GM18520 (cell line): Measurements from ENCODE around the gene CHCHD5.
"Not testable (repeated sequence)": the region's sequence is repeated elsewhere in the genome, so short reads cannot be mapped to it uniquely, and the experiment has no call there.

Source experiments
- ATAC-seq: cut with Tn5 transposase; IDR thresholded peaks from one replicate; pipeline ENCODE4 v1.9.1; 2021; ENCODE audit not compliant: unreplicated experiment

CHCHD5 gene

GRCh38 chr2:112585873-112586464 is 1.6 kb downstream of the CHCHD5 start:
- no peak for ATAC-seq

GRCh38 chr2:112588611-112589045 is 4.2 kb downstream of the CHCHD5 start:
- ATAC-seq = no peak

- ATAC-seq = no peak
Measured at GRCh38 chr2:112591413-112591812, 7.0 kb downstream of the CHCHD5 start.

GRCh38 chr2:112593736-112594135 is 9.3 kb downstream of the CHCHD5 start:
- no peak for ATAC-seq

GRCh38 chr2:112597537-112598322 is 13.3 kb downstream of the CHCHD5 start:
- no peak for ATAC-seq

- no peak for ATAC-seq
Measured at GRCh38 chr2:112600634-112601033, 16.2 kb downstream of the CHCHD5 start.

- no peak for ATAC-seq
Measured at GRCh38 chr2:112601754-112602153, 17.3 kb downstream of the CHCHD5 start.

GRCh38 chr2:112602917-112603316 is 18.5 kb downstream of the CHCHD5 start:
- no peak for ATAC-seq

GRCh38 chr2:112603731-112604130 is 19.3 kb downstream of the CHCHD5 start:
- ATAC-seq = no peak

- ATAC-seq = no peak
Measured at GRCh38 chr2:112604952-112605351, 20.5 kb downstream of the CHCHD5 start.

- ATAC-seq = no peak
Measured at GRCh38 chr2:112605926-112606325, 21.5 kb downstream of the CHCHD5 start.

GRCh38 chr2:112606547-112606946 is 22.1 kb downstream of the CHCHD5 start:
- ATAC-seq = no peak

GRCh38 chr2:112607680-112608438 is 23.4 kb downstream of the CHCHD5 start:
- no peak for ATAC-seq

- ATAC-seq = not testable (repeated sequence)
Measured at GRCh38 chr2:112609320-112609719, 24.9 kb downstream of the CHCHD5 start.

- not testable (repeated sequence) for ATAC-seq
Measured at GRCh38 chr2:112612283-112612682, 27.9 kb downstream of the CHCHD5 start.

- no peak for ATAC-seq
Measured at GRCh38 chr2:112614201-112614840, 29.9 kb downstream of the CHCHD5 start.

GRCh38 chr2:112615051-112615450 is 30.6 kb downstream of the CHCHD5 start:
- ATAC-seq = no peak

- ATAC-seq = not testable (repeated sequence)
Measured at GRCh38 chr2:112615798-112616197, 31.4 kb downstream of the CHCHD5 start.

GRCh38 chr2:112618383-112618782 is 34.0 kb downstream of the CHCHD5 start:
- no peak for ATAC-seq

- ATAC-seq = no peak
Measured at GRCh38 chr2:112621790-112622527, 37.5 kb downstream of the CHCHD5 start.

- ATAC-seq = no peak
Measured at GRCh38 chr2:112622528-112622849, 38.1 kb downstream of the CHCHD5 start.
